B cell (primary cell): Measurements from ENCODE around the gene CASP2. TPM values are rescaled to one million over a fixed set of nuclear protein-coding genes. Genes with fewer than 3 reads are reported as not detected.

Source experiments
- ATAC-seq: fragments of 200-7000 bp; cut with Tn5 transposase; one replicate; pipeline ENCODE4 v1.10.0; 2021; ENCODE audit warnings: low read depth, mild to moderate bottlenecking, moderate number of reproducible peaks, moderate library complexity
- CTCF ChIA-PET: fragments of 350-600 bp; sonication (Branson Sonifier 250); formaldehyde crosslinking; loops from one replicate; lab custom pipeline; 2021; ENCODE audit warnings: antibody characterized with exemption, inconsistent platforms; lab: Charles Lee
- POLR2A ChIA-PET: fragments of 350-600 bp; sonication (Branson Sonifier 250); formaldehyde crosslinking; loops from one replicate; lab custom pipeline; 2021; ENCODE audit warnings: antibody characterized with exemption; lab: Charles Lee
- DNase-seq: peaks from one replicate; pipeline ENCODE4 v3.0.0; 2013
- H2AFZ ChIP-seq: 2 replicates; pipeline ENCODE4 v1.6.1; 2012; ENCODE audit warnings: mild to moderate bottlenecking, low read depth, low read length; ENCODE audit not compliant: insufficient read depth, poor library complexity, severe bottlenecking
- H3K27ac ChIP-seq, 2 donors: 1 replicate in 1 of 2; 2 replicates in 1 of 2; pipeline ENCODE4 v1.5.1; 2012 to 2013; ENCODE audit warnings: low read length in 2 of 2, mild to moderate bottlenecking in 2 of 2, moderate library complexity in 1 of 2
- H3K27me3 ChIP-seq, 4 experiments: fragments of 200-600 bp in 1 of 4; sonication (generic) in 1 of 4; replicated peaks in 1 of 4; 1 replicate in 2 of 4; 2 replicates in 2 of 4; pipeline versions ENCODE4 v1.6.1 to v1.7.0; 2013 to 2016; ENCODE audit warnings: low read length in 3 of 4, mild to moderate bottlenecking in 2 of 4, mixed read lengths in 1 of 4, moderate library complexity in 1 of 4; ENCODE audit not compliant: insufficient read depth in 4 of 4, control insufficient read depth in 3 of 4; ENCODE audit errors: control extremely low read depth in 1 of 4
- H3K36me3 ChIP-seq, 2 experiments: replicated peaks in 1 of 2; 1 replicate in 1 of 2; 2 replicates in 1 of 2; pipeline versions ENCODE4 v1.6.1 to v1.7.1; 2013; ENCODE audit warnings: low read length in 1 of 2; ENCODE audit not compliant: insufficient read depth in 2 of 2, control insufficient read depth in 1 of 2; ENCODE audit errors: control extremely low read depth in 1 of 2, extremely low read depth in 1 of 2
- H3K4me1 ChIP-seq, 2 donors: fragments of 200-600 bp in 1 of 2; sonication (generic) in 1 of 2; 1 replicate in 1 of 2; 2 replicates in 1 of 2; pipeline versions ENCODE4 v1.5.1 to v1.6.1; 2013 to 2017; ENCODE audit warnings: low read length in 2 of 2; ENCODE audit not compliant: control insufficient read depth in 2 of 2, insufficient read depth in 2 of 2
- H3K4me2 ChIP-seq: replicated peaks from 2 replicates; pipeline ENCODE3; 2012; ENCODE audit warnings: mild to moderate bottlenecking, low read depth, low read length; ENCODE audit not compliant: poor library complexity, severe bottlenecking
- H3K4me3 ChIP-seq, 5 experiments: fragments of 200-600 bp in 1 of 5; sonication (generic) in 1 of 5; 1 replicate in 3 of 5; 2 replicates in 2 of 5; pipeline versions ENCODE4 v1.5.1 to v1.7.0; 2011 to 2016; ENCODE audit warnings: low read length in 4 of 5, mild to moderate bottlenecking in 4 of 5, low read depth in 2 of 5, control low read depth in 1 of 5, moderate library complexity in 1 of 5; ENCODE audit not compliant: insufficient read depth in 1 of 5; ENCODE audit errors: control extremely low read depth in 1 of 5, extremely low read depth in 1 of 5
- H3K79me2 ChIP-seq: fragments of 200-600 bp; sonication (generic); one replicate; pipeline ENCODE4 v1.6.0; 2016; ENCODE audit warnings: low read length; ENCODE audit not compliant: control insufficient read depth, insufficient read depth
- H3K9ac ChIP-seq: fragments of 200-600 bp; sonication (generic); 2 replicates; pipeline ENCODE4 v1.6.1; 2017; ENCODE audit warnings: mild to moderate bottlenecking, low read length, moderate library complexity
- H3K9me3 ChIP-seq, 3 donors: one replicate each; pipeline versions ENCODE4 v1.6.1 to v1.7.1; 2013; ENCODE audit warnings: low read length in 2 of 3; ENCODE audit not compliant: control insufficient read depth in 2 of 3, insufficient read depth in 1 of 3; ENCODE audit errors: control extremely low read depth in 1 of 3
- H4K20me1 ChIP-seq: 2 replicates; pipeline ENCODE4 v1.6.0; 2012; ENCODE audit warnings: mild to moderate bottlenecking, low read length; ENCODE audit not compliant: insufficient read depth, control insufficient read depth, poor library complexity, severe bottlenecking
- H3K27ac Mint-ChIP-seq: one replicate; pipeline ENCODE4 v1.8.0; 2021; ENCODE audit warnings: mixed read lengths
- H3K27me3 Mint-ChIP-seq: one replicate; pipeline ENCODE4 v1.8.0; 2021; ENCODE audit warnings: mixed read lengths
- H3K4me1 Mint-ChIP-seq: one replicate; pipeline ENCODE4 v1.8.0; 2021; ENCODE audit warnings: mixed read lengths
- H3K4me3 Mint-ChIP-seq: one replicate; pipeline ENCODE4 v1.8.0; 2021; ENCODE audit warnings: mixed read lengths
- H3K9me3 Mint-ChIP-seq: one replicate; pipeline ENCODE4 v1.8.0; 2022; ENCODE audit warnings: mixed read lengths; ENCODE audit not compliant: insufficient read depth
- CTCF ChIP-seq: fragments of 200-600 bp; IDR thresholded peaks from one replicate; pipeline ENCODE4 v1.8.0; 2022; ENCODE audit warnings: antibody characterized with exemption, mild to moderate bottlenecking
- EZH2 ChIP-seq: IDR thresholded peaks from 2 replicates; pipeline ENCODE4 v1.6.1; 2012; ENCODE audit warnings: borderline replicate concordance, low read depth, mild to moderate bottlenecking, moderate library complexity, low read length; ENCODE audit not compliant: insufficient read depth, poor library complexity, severe bottlenecking
- WGBS: methylation state at CpG from one replicate; pipeline ENCODE4 v1.1.5; 2013; ENCODE audit warnings: missing lambda C conversion rate; ENCODE audit not compliant: insufficient coverage; 5-methylcytosine and 5-hydroxymethylcytosine counted together
- intact Hi-C: fragments of 100-400 bp; cut with micrococcal nuclease; formaldehyde crosslinking; loops from one replicate; pipeline ENCODE4 v1.10.0; 2022
- polyA plus RNA-seq: library from polyadenylated mRNA; depleted of rRNA; stranded (reverse); fragments of >200 nt; gene quantifications from 2 replicates; pipeline ENCODE4 v1.2.3, GENCODE V29; 2012
- total RNA-seq, 2 donors: library from RNA; stranded (reverse); fragments of 120-200 nt in 1 of 2; gene quantifications; 1 replicate in 1 of 2; 2 replicates in 1 of 2; pipeline versions ENCODE4 v1.2.3 to v1.2.4, GENCODE V29; 2013 to 2022

The CASP2 gene
- total and polyA plus RNA-seq, 2 donors (not counting 1 experiment from before 2014, with no cell fraction given) = 29.2 to 66.5 TPM

- H3K27me3 Mint-ChIP-seq = peaks cover 46% of the 10 kb centered on the region
- H4K20me1 ChIP-seq = no peaks in the 10 kb centered on the region
- no peak overlapping the region for H3K27ac ChIP-seq
- H3K27me3 ChIP-seq = peaks cover 0 to 8% (median 0%) of the 10 kb centered on the region in 4 experiments
- H3K4me3 Mint-ChIP-seq = no peak overlapping the region
- peaks cover 0 to 5% (median 0%) of the 10 kb centered on the region in 3 donors for H3K9me3 ChIP-seq
- H3K9ac ChIP-seq = no peak overlapping the region
- H3K4me1 Mint-ChIP-seq = peaks cover 2% of the 10 kb centered on the region
- H3K4me1 ChIP-seq = no peaks in the 10 kb centered on the region
- no peak overlapping the region for H3K4me2 ChIP-seq
- DNase-seq = no peak
- WGBS = 95% methylated on average over 4 of the region's 8 CpGs
- H3K27ac Mint-ChIP-seq = no peak overlapping the region
- ATAC-seq = no peak
- H3K79me2 ChIP-seq = no peaks in the 10 kb centered on the region
- no peak overlapping the region for H3K4me3 ChIP-seq
- intact Hi-C loops = no loop called here
- POLR2A ChIA-PET = no interaction called here
- no peaks in the 10 kb centered on the region for H3K9me3 Mint-ChIP-seq
- H3K36me3 ChIP-seq = no peaks in the 10 kb centered on the region
- TF ChIP-seq CTCF (no peak), EZH2 (no peak)
- CTCF ChIA-PET = interaction anchor here (1.8 kb wide), 2 partner anchors 10 to 114 kb away, joined by 4 to 8 read pairs; no protein-coding TSS in a partner anchor
- no peak overlapping the region for H2AFZ ChIP-seq
These were observed 66.8 kb downstream of the CASP2 start for GRCh38 chr7:143354965-143355364.

- no peak overlapping the region for H3K4me3 ChIP-seq
- ChIA-PET POLR2A (no interaction called here), CTCF (interaction anchor here (1.1 to 1.8 kb wide), 3 partner anchors 10 to 115 kb away, joined by 4 to 8 read pairs (median 5); no protein-coding TSS in a partner anchor)
- DNase-seq (no peak), ATAC-seq (no peak)
- no peak overlapping the region for H2AFZ ChIP-seq
- no peaks in the 10 kb centered on the region for H3K79me2 ChIP-seq
- Mint-ChIP-seq H3K9me3 (no peaks in the 10 kb centered on the region), H3K4me1 (peaks cover 4% of the 10 kb centered on the region), H3K27me3 (peaks cover 51% of the 10 kb centered on the region), H3K4me3 (no peak overlapping the region), H3K27ac (no peak overlapping the region)
- H3K36me3 ChIP-seq = no peaks in the 10 kb centered on the region
- no peak overlapping the region for H3K9ac ChIP-seq
- no peaks in the 10 kb centered on the region for H4K20me1 ChIP-seq
- H3K27me3 ChIP-seq = peaks cover 0 to 15% (median 1%) of the 10 kb centered on the region in 4 experiments
- TF ChIP-seq EZH2 (no peak), CTCF (no peak)
- peaks cover 0 to 5% (median 0%) of the 10 kb centered on the region in 3 donors for H3K9me3 ChIP-seq
- intact Hi-C loops = no loop called here
- over 99% methylated on average over 12 of the region's 16 CpGs for WGBS
- no peak overlapping the region for H3K4me2 ChIP-seq
- H3K4me1 ChIP-seq = no peaks in the 10 kb centered on the region
- no peak overlapping the region for H3K27ac ChIP-seq
These were observed 67.6 kb downstream of the CASP2 start for GRCh38 chr7:143355450-143356385.
